HG02885 (cell line): ENCODE data around the gene NOLC1.
A peak's percentile ranks its signal among the peaks of the same experiment; 100 is the strongest.

Experiments used
- ATAC-seq: cut with Tn5 transposase; IDR thresholded peaks from one replicate; pipeline ENCODE4 v1.9.1; 2021; ENCODE audit warnings: mild to moderate bottlenecking; ENCODE audit not compliant: unreplicated experiment, poor library complexity

NOLC1 gene

GRCh38 chr10:102151774-102152544, at the start of gene NOLC1:
NOLC1 (plus strand) TSS chr10:102152389; CDS start chr10:102152411, 22 bp downstream.
- peak; percentile 95 for ATAC-seq

- no peak for ATAC-seq
Measured at GRCh38 chr10:102102421-102102820, 49.8 kb upstream of the NOLC1 start.

- no peak for ATAC-seq
Measured at GRCh38 chr10:102106998-102107397, 45.2 kb upstream of the NOLC1 start.

- ATAC-seq: no peak
Measured at GRCh38 chr10:102109166-102110116, 42.7 kb upstream of the NOLC1 start.

- ATAC-seq: no peak
Measured at GRCh38 chr10:102111276-102111675, 40.9 kb upstream of the NOLC1 start.

GRCh38 chr10:102112210-102112817, 39.9 kb upstream of the NOLC1 start:
- ATAC-seq: no peak

GRCh38 chr10:102113261-102113955, 38.8 kb upstream of the NOLC1 start:
- no peak for ATAC-seq

- ATAC-seq: peak; percentile 15
Measured at GRCh38 chr10:102113956-102114857, 38.0 kb upstream of the NOLC1 start.

GRCh38 chr10:102114861-102115618, 37.1 kb upstream of the NOLC1 start:
- ATAC-seq: peak; percentile 69

GRCh38 chr10:102115775-102116174, 36.4 kb upstream of the NOLC1 start:
- ATAC-seq: no peak

- ATAC-seq: no peak
Measured at GRCh38 chr10:102116656-102117055, 35.5 kb upstream of the NOLC1 start.

GRCh38 chr10:102117391-102118159, 34.6 kb upstream of the NOLC1 start:
- peak; percentile 34 for ATAC-seq

- no peak for ATAC-seq
Measured at GRCh38 chr10:102118867-102119266, 33.3 kb upstream of the NOLC1 start.

- no peak for ATAC-seq
Measured at GRCh38 chr10:102119417-102120141, 32.6 kb upstream of the NOLC1 start.

GRCh38 chr10:102120142-102120990, 31.8 kb upstream of the NOLC1 start, which contains the start of gene LDB1:
LDB1 (minus strand) TSS chr10:102120368; CDS start chr10:102120110, 258 bp downstream.
- peak; percentile 67 for ATAC-seq
